Measurements from ENCODE around the gene ITGA2.

Gene ITGA2

GRCh38 chr5:53123702-53124101 lies 134.6 kb downstream of the ITGA2 start:
- Histone ChIP-seq H3K4me1 (no peaks in the 10 kb centered on the region), H3K4me2 (ENCODE audit: low read length) (no peak overlapping the region), H3K9me3 (ENCODE audit: control insufficient read depth, low read length) (no peaks in the 10 kb centered on the region), H3K27ac (no peak overlapping the region), H3K9ac (no peak overlapping the region), H3K36me3 (ENCODE audit: control insufficient read depth, insufficient read depth, low read length) (no peaks in the 10 kb centered on the region), H2AFZ (no peak overlapping the region), H3K79me2 (no peaks in the 10 kb centered on the region), H3K4me3 (ENCODE audit: low read depth, low read length) (no peak overlapping the region), H3K27me3 (ENCODE audit: control insufficient read depth, insufficient read depth, low read length) (no peaks in the 10 kb centered on the region)
- TF ChIP-seq, protein P1, sequence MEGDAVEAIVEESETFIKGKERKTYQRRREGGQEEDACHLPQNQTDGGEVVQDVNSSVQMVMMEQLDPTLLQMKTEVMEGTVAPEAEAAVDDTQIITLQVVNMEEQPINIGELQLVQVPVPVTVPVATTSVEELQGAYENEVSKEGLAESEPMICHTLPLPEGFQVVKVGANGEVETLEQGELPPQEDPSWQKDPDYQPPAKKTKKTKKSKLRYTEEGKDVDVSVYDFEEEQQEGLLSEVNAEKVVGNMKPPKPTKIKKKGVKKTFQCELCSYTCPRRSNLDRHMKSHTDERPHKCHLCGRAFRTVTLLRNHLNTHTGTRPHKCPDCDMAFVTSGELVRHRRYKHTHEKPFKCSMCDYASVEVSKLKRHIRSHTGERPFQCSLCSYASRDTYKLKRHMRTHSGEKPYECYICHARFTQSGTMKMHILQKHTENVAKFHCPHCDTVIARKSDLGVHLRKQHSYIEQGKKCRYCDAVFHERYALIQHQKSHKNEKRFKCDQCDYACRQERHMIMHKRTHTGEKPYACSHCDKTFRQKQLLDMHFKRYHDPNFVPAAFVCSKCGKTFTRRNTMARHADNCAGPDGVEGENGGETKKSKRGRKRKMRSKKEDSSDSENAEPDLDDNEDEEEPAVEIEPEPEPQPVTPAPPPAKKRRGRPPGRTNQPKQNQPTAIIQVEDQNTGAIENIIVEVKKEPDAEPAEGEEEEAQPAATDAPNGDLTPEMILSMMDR (IDR thresholded peaks at IDR 0.05): no peak

DNA sequence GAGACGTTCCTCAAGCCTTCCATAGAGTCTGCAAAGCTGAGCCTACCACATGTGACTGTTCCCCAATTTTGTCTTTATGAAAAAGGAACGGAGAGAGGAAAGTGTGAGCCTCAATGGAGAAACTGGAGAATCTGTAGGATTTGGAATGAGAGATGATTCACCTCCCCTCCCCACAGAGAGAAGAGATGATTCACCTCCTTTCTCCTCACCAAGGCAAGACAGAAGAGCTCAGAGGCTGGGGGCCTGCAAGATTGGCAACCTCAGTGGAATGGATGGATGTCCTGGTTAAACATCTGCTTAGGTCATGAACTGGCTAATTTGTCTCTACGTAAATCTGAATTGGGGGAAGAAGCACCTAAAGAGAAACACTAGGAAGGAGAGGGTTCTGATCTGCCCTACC lies 137.4 kb downstream of the ITGA2 start:
- Histone ChIP-seq H3K4me1 (no peaks in the 10 kb centered on the region), H3K27me3 (ENCODE audit: control insufficient read depth, insufficient read depth, low read length) (no peaks in the 10 kb centered on the region), H3K4me3 (ENCODE audit: low read depth, low read length) (no peak overlapping the region), H3K9ac (no peak overlapping the region), H2AFZ (no peak overlapping the region), H3K27ac (no peak overlapping the region), H3K79me2 (no peaks in the 10 kb centered on the region), H3K9me3 (ENCODE audit: control insufficient read depth, low read length) (no peaks in the 10 kb centered on the region), H3K36me3 (ENCODE audit: control insufficient read depth, insufficient read depth, low read length) (no peaks in the 10 kb centered on the region), H3K4me2 (ENCODE audit: low read length) (no peak overlapping the region)
- TF ChIP-seq, protein P1 (IDR thresholded peaks at IDR 0.05): no peak

- Histone ChIP-seq H3K9me3 (ENCODE audit: control insufficient read depth, low read length) (no peaks in the 10 kb centered on the region), H3K36me3 (ENCODE audit: control insufficient read depth, insufficient read depth, low read length) (no peaks in the 10 kb centered on the region), H3K27ac (no peak overlapping the region), H3K4me1 (no peaks in the 10 kb centered on the region), H3K9ac (no peak overlapping the region), H3K27me3 (ENCODE audit: control insufficient read depth, insufficient read depth, low read length) (no peaks in the 10 kb centered on the region), H3K79me2 (no peaks in the 10 kb centered on the region), H2AFZ (no peak overlapping the region), H3K4me3 (ENCODE audit: low read depth, low read length) (no peak overlapping the region), H3K4me2 (ENCODE audit: low read length) (no peak overlapping the region)
- TF ChIP-seq, protein P1 (IDR thresholded peaks at IDR 0.05): no peak
Observed at GRCh38 chr5:53127107-53127506, 138.0 kb downstream of the ITGA2 start.

DNA sequence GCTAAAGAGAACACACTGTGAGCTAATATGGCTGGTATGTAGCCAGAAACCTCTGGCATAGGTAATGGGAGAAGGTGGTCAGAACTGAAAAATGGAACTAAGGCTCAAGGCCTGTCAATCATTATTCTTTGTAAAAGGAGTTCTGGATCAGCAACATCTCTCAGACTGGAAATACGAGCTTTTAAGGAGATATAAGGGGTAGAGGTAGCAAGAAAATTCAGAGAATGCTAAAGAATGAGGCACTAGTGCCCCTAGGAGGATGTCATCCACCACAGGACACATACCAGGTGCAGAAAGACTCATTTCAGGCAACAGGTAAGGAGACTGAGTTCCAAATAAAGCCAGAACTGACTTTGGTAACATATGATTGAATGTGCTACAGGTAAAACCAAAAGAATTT lies 139.3 kb downstream of the ITGA2 start:
- Histone ChIP-seq H3K9me3 (ENCODE audit: control insufficient read depth, low read length) (no peaks in the 10 kb centered on the region), H3K36me3 (ENCODE audit: control insufficient read depth, insufficient read depth, low read length) (no peaks in the 10 kb centered on the region), H2AFZ (no peak overlapping the region), H3K4me3 (ENCODE audit: low read depth, low read length) (no peak overlapping the region), H3K4me2 (ENCODE audit: low read length) (no peak overlapping the region), H3K27me3 (ENCODE audit: control insufficient read depth, insufficient read depth, low read length) (no peaks in the 10 kb centered on the region), H3K4me1 (no peaks in the 10 kb centered on the region), H3K27ac (no peak overlapping the region), H3K9ac (no peak overlapping the region), H3K79me2 (no peaks in the 10 kb centered on the region)
- TF ChIP-seq, protein P1 (IDR thresholded peaks at IDR 0.05): no peak

DNA sequence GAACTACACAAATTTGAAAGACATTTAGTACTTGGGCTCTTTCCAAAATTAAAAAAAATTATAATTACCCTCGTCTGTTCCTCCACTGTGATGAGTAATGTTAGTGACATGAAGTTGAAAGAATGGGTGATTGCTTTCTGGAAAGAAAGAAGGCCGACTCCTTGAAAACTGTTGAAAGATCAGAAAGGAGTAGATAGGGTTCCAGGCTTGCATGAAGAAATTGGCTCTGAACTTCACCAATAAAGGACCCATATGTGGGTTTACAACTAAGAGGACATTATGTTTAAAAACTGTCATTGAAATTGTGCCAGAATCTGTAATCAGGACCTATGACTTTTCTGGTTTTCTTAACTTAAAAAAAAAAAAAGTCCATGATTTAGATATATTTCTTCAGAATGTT lies 141.1 kb downstream of the ITGA2 start:
- H3K27me3 ChIP-seq (ENCODE audit: control insufficient read depth, insufficient read depth, low read length): no peaks in the 10 kb centered on the region
- no peak overlapping the region for H3K4me3 ChIP-seq (ENCODE audit: low read depth, low read length)
- no peaks in the 10 kb centered on the region for H3K36me3 ChIP-seq (ENCODE audit: control insufficient read depth, insufficient read depth, low read length)
- H3K4me1 ChIP-seq: no peaks in the 10 kb centered on the region
- no peak overlapping the region for H3K9ac ChIP-seq
- H3K4me2 ChIP-seq (ENCODE audit: low read length): no peak overlapping the region
- no peak overlapping the region for H3K27ac ChIP-seq
- no peaks in the 10 kb centered on the region for H3K9me3 ChIP-seq (ENCODE audit: control insufficient read depth, low read length)
- H2AFZ ChIP-seq: no peak overlapping the region
- TF ChIP-seq, protein P1 (IDR thresholded peaks at IDR 0.05): no peak
- H3K79me2 ChIP-seq: no peaks in the 10 kb centered on the region

Data from parathyroid adenoma (tissue), 2 donors.